HFF-Myc (cell line): ENCODE data around the gene ABCA2.

Source experiments
- DNase-seq: peaks from one replicate; pipeline ENCODE4 v3.0.0-alpha.2; 2011; ENCODE audit warnings: low read depth; ENCODE audit errors: extremely low read depth
- H3K4me3 ChIP-seq: replicated peaks from 2 replicates; pipeline ENCODE4 v1.5.1; 2011; ENCODE audit warnings: low read depth, mild to moderate bottlenecking, control low read depth, low read length
- TF ChIP-seq, protein P1 (sequence below): IDR thresholded peaks from 2 replicates; pipeline ENCODE4 v1.5.1; 2012; ENCODE audit warnings: mild to moderate bottlenecking, low read depth, low read length, control low read depth; ENCODE audit errors: missing control alignments

ABCA2 gene

DNA sequence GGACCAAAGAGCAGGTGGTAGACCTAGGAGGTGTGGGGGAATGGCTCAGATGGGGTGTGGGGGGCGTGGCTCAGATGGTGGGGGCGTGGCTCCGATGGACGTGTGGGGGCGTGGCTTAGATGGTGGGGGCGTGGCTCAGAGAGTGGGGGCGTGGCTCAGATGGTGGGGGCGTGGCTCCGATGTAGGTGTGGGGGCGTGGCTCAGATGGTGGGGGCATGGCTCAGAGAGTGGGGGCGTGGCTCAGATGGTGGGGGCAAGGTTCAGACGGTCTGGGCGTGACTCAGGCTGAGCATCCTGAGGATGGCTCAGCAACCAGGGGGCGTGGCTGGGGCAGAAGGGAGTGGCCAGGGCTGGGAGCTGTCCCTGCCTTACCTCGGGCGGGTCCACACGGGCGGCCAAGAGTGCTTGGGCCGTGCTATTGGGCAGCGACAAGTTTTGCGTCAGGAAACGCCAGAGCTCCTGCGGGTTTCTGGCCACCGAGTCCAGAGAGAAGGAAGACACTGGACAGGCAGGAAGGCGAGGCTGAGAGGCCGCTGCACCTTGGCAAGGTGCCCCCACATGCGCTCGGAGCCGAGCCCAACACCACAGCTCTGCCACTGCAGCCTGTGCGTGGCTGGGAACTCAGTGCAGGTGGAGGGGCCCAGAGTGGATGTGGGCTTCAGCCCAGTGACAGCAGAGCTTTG is 5.9 kb downstream of the ABCA2 start:
- TF ChIP-seq, protein P1, sequence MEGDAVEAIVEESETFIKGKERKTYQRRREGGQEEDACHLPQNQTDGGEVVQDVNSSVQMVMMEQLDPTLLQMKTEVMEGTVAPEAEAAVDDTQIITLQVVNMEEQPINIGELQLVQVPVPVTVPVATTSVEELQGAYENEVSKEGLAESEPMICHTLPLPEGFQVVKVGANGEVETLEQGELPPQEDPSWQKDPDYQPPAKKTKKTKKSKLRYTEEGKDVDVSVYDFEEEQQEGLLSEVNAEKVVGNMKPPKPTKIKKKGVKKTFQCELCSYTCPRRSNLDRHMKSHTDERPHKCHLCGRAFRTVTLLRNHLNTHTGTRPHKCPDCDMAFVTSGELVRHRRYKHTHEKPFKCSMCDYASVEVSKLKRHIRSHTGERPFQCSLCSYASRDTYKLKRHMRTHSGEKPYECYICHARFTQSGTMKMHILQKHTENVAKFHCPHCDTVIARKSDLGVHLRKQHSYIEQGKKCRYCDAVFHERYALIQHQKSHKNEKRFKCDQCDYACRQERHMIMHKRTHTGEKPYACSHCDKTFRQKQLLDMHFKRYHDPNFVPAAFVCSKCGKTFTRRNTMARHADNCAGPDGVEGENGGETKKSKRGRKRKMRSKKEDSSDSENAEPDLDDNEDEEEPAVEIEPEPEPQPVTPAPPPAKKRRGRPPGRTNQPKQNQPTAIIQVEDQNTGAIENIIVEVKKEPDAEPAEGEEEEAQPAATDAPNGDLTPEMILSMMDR: no peak
- peak; percentile 45 for DNase-seq
- no peak overlapping the region for H3K4me3 ChIP-seq

DNA sequence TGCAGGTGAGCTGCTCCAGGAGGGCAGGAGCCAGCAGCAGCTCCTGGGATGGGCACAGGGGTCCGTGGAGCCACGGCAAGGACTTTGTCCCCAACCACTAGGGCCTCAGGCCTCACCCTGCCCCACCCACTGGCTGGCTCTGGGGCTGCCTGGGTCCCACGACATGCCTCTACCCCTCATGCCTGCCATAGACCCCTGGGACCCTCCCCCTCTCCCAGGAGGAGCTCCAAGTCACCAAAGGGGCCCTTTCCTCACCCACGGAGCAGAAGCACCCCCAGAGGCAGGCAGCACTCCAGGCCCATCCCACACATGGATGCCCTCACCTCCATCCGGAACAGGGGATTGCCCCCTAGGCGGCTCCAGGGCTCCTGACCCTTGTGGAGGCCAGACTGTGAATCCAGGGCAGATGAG is 6.5 kb downstream of the ABCA2 start:
- DNase-seq: no peak
- TF ChIP-seq, protein P1: no peak
- no peak overlapping the region for H3K4me3 ChIP-seq

DNA sequence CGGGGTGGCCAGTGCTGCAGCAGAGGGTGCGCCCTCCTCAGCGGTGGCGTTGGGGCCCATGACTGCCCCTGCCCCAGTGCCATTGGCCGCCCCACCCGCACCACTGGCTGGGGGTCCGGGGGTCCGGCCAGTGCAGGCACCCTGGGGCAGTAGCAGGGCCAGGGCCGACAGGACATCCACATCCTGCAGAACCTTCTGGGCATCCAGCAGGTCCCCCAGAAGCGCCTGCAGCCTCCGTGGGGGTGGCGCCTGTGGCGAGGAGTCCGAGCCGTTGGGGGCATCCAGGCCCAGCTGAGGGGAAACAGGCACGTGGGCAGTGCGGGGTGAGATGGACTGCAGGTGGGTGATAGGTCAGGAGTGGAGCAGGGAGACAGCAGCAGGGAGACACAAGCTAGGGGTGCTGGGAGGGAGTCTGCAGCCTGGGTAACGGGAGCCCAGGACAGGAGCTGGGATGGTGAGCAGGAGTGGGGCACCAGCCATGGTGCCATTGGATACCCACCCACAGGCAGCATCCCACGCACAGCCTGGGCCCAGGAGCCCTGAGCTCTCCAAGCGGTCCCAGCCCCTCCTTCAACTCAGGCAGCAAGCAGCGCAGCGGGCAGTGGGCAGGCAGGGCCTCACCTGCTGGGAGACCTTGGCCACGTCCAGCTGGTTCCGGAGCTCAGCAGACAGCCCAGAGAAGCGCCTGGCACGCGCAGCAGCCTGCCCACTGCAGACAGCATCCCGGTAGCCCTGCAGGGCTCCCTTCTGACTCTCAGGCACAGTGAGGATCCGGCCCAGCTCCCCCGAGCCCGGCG is 7.1 kb downstream of the ABCA2 start:
- DNase-seq: no peak
- TF ChIP-seq, protein P1: no peak
- no peak overlapping the region for H3K4me3 ChIP-seq

DNA sequence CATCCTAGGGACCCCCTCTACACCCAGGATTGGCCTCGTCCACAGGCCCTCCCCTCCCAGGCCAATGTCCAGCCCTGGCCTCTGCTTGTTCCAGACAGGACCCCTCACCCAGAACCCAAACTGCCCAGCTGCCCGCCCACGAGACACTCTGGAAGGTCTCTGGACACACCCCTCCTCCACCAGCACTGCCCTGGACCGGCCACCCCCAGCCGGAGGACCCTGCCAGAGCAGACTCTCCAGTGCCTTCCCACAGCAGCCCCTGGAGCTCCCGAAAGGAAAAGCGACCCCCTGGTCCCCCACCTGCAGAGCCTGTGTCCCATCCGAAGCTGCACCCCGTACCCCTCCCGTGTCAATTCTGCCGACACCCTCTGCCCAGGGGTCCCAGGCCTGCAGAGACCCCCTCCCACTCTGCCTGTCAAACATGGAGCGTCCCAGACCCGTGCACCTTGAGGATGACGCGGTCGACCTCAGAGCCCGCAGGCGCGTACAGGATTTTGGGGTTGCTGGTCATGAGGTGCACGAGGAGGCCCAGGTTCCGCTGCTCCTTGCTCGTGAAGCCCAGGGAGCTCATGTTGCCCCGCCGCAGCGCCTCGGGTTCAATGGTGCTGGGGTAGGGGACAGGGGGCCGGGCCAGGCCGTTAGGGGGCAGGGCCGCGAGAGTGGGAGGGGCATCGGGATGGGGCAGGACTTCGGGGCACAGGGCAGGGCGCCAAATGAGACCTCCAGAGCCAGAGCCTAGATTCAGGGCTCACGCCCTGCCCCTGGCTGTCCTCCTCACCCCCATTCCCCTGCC is 8.0 kb downstream of the ABCA2 start:
- no peak overlapping the region for H3K4me3 ChIP-seq
- no peak for DNase-seq
- TF ChIP-seq, protein P1: no peak

DNA sequence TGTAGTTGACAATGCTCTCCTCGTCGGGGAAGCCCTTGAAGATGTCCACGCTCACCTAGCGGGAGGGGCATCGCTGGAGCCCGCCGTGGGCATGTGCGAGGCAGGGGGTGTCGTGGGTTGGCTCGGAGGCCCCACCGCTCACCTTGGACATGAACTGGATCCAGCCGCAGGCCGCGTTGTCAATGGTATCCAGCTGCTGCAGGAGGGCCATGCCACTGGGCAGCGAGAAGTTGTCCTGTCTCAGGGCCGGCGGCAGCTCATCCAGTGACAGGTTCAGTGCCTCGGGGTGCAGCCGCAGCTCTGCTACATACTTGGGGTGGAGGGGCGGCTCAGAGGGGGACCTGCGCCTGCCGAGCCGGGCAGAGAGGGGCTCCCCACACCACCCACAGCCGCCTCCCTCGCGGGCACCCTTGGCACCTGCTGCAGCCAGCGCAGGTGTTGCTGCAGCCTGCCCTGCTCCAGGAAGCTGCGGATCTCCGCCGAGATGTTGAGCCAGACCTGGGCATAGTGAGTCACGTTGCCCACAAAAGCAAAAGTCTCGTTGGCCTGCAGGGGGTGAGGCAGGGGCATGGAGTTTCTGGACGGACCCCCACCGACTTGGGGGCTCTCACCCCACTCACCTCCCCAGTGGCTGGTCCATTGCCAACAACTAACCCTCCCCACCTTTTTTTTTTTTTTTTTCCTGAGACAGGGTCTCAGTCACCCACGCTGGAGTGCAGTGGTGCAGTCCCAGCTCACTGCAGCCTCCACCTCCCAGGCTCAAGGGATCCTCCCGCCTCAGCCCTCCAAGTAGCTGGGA is 9.1 kb downstream of the ABCA2 start:
- TF ChIP-seq, protein P1: no peak
- DNase-seq: no peak
- no peak overlapping the region for H3K4me3 ChIP-seq
